Gastrocnemius medialis (tissue), 4 donors: ENCODE measurements around the gene SPRR1B.
"Not testable (repeated sequence)": the region's sequence is repeated elsewhere in the genome, so short reads cannot be mapped to it uniquely, and the experiment has no call there.

ENCODE experiments used
- POLR2A ChIP-seq, 2 donors: fragments of 450-650 bp; IDR thresholded peaks; one replicate each; pipeline ENCODE4 v1.6.1; 2017; ENCODE audit warnings: antibody characterized with exemption in 2 of 2, mild to moderate bottlenecking in 2 of 2, moderate library complexity in 2 of 2
- TF ChIP-seq, protein P1 (sequence below), 5 experiments: fragments of 450-650 bp in 3 of 5; fragments of 200-600 bp in 2 of 5; sonication (generic) in 2 of 5; IDR thresholded peaks in 4 of 5; conservative IDR thresholded peaks in 1 of 5; 1 replicate in 4 of 5; 2 replicates in 1 of 5; pipeline ENCODE4 v1.5.1; 2016 to 2019; ENCODE audit warnings: antibody characterized with exemption in 5 of 5, mild to moderate bottlenecking in 3 of 5, moderate library complexity in 3 of 5

DNA sequence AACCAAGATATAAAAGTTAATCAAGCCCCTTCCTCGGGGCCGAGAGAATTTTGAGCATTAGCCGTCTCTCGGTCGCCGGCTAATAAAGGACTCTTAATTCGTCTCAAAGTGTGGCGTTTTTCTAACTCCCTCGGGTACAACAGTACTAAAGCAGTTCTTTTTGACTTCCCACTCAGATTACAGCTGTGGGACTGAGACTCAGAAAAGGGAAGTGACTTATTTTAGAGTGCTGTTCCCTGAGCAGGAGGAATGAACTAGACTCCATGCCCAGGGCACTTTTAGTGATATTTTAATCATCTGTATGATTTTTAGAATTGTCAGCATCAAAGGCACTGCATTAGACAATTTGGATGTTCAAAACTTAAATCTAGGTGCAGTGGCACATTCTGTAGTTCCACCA lies 8.7 kb upstream of the SPRR1B start:
- TF ChIP-seq POLR2A (IDR thresholded peaks at IDR 0.05) = not testable (repeated sequence)
- TF ChIP-seq, protein P1, sequence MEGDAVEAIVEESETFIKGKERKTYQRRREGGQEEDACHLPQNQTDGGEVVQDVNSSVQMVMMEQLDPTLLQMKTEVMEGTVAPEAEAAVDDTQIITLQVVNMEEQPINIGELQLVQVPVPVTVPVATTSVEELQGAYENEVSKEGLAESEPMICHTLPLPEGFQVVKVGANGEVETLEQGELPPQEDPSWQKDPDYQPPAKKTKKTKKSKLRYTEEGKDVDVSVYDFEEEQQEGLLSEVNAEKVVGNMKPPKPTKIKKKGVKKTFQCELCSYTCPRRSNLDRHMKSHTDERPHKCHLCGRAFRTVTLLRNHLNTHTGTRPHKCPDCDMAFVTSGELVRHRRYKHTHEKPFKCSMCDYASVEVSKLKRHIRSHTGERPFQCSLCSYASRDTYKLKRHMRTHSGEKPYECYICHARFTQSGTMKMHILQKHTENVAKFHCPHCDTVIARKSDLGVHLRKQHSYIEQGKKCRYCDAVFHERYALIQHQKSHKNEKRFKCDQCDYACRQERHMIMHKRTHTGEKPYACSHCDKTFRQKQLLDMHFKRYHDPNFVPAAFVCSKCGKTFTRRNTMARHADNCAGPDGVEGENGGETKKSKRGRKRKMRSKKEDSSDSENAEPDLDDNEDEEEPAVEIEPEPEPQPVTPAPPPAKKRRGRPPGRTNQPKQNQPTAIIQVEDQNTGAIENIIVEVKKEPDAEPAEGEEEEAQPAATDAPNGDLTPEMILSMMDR (IDR thresholded peaks at IDR 0.05 in 4 of 5, conservative IDR thresholded peaks at IDR 0.05 in 1 of 5) = not testable (repeated sequence)
